ENCODE data around the gene APMAP.

Gene APMAP

GRCh38 chr20:24981282-24981681, 11.3 kb downstream of the APMAP start:
- Histone ChIP-seq H3K27ac (ENCODE audit: low read depth, low read length) (peak overlapping the region; percentile 56), H3K36me3 (ENCODE audit: control insufficient read depth in 5 of 5, insufficient read depth in 5 of 5, low read length in 5 of 5) (peaks cover 8 to 42% (median 36%) of the 10 kb centered on the region in 5 donors), H3K4me1 (ENCODE audit: control insufficient read depth in 5 of 5, insufficient read depth in 5 of 5, low read length in 5 of 5) (peaks cover 6 to 95% (median 83%) of the 10 kb centered on the region in 5 donors), H3K9me3 (ENCODE audit: control insufficient read depth in 5 of 5, low read length in 5 of 5) (no peaks in the 10 kb centered on the region), H3K4me3 (ENCODE audit: low read depth in 1 of 5, low read length in 5 of 5) (no peak overlapping the region), H3K9ac (ENCODE audit: low read length in 5 of 5) (no peak overlapping the region), H3K27me3 (ENCODE audit: control insufficient read depth in 5 of 5, insufficient read depth in 4 of 5, low read length in 5 of 5) (no peaks in the 10 kb centered on the region)

DNA sequence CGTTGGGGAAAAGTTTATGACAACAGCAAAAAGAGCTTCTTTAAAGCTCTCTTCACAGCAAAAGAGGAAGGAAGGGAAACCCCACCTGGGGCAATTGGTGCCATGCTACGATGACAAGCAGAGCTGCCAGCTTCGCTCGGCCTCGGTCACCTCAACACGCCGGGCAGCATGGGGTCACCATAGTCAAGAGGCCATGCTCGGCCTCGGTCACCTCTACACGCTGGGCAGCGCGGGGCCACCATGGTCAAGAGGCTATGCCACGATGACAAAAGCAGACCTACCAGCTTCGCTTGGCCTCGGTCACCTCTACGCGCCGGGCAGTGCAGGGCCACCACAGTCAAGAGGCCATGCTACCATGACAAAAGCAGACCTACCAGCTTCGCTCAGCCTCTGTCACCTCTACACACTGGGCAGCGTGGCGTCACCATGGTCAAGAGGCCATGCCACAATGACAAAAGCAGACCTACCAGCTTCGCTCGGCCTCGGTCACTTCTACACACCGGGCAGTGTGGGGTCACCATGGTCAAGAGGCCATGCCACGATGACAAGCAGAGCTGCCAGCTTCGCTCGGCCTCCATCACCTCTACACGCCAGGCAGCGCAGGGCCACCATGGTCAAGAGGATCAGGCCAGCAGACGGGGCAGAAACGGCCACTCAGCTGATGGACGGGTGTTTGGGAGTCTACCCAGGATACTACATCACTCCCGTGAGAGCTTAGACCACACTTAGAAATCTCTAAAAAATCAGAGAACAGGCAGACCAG, 12.1 kb downstream of the APMAP start:
- peaks cover 6 to 87% (median 75%) of the 10 kb centered on the region in 5 donors for H3K4me1 ChIP-seq (ENCODE audit: control insufficient read depth in 5 of 5, insufficient read depth in 5 of 5, low read length in 5 of 5)
- no peaks in the 10 kb centered on the region for H3K27me3 ChIP-seq (ENCODE audit: control insufficient read depth in 5 of 5, insufficient read depth in 4 of 5, low read length in 5 of 5)
- no peaks in the 10 kb centered on the region for H3K9me3 ChIP-seq (ENCODE audit: control insufficient read depth in 5 of 5, low read length in 5 of 5)
- H3K36me3 ChIP-seq (ENCODE audit: control insufficient read depth in 5 of 5, insufficient read depth in 5 of 5, low read length in 5 of 5) = peaks cover 13 to 43% (median 36%) of the 10 kb centered on the region in 5 donors
- H3K9ac ChIP-seq (ENCODE audit: low read length in 5 of 5) = no peak overlapping the region
- H3K27ac ChIP-seq (ENCODE audit: low read depth, low read length) = peak overlapping the region; percentile 56
- no peak overlapping the region for H3K4me3 ChIP-seq (ENCODE audit: low read depth in 1 of 5, low read length in 5 of 5)

GRCh38 chr20:24979036-24979960, 13.3 kb downstream of the APMAP start:
- Histone ChIP-seq H3K9ac (ENCODE audit: low read length in 5 of 5) (peak overlapping the region in 1 of 5 donors; percentile 1), H3K9me3 (ENCODE audit: control insufficient read depth in 5 of 5, low read length in 5 of 5) (no peaks in the 10 kb centered on the region), H3K27ac (ENCODE audit: low read depth, low read length) (peak overlapping the region; percentile 56), H3K4me1 (ENCODE audit: control insufficient read depth in 5 of 5, insufficient read depth in 5 of 5, low read length in 5 of 5) (peaks cover 4 to 75% (median 64%) of the 10 kb centered on the region in 5 donors), H3K27me3 (ENCODE audit: control insufficient read depth in 5 of 5, insufficient read depth in 4 of 5, low read length in 5 of 5) (no peaks in the 10 kb centered on the region), H3K36me3 (ENCODE audit: control insufficient read depth in 5 of 5, insufficient read depth in 5 of 5, low read length in 5 of 5) (peaks cover 13 to 43% (median 36%) of the 10 kb centered on the region in 5 donors), H3K4me3 (ENCODE audit: low read depth in 1 of 5, low read length in 5 of 5) (no peak overlapping the region)

- H3K27me3 ChIP-seq (ENCODE audit: control insufficient read depth in 5 of 5, insufficient read depth in 4 of 5, low read length in 5 of 5) = no peaks in the 10 kb centered on the region
- peaks cover 4 to 67% (median 57%) of the 10 kb centered on the region in 5 donors for H3K4me1 ChIP-seq (ENCODE audit: control insufficient read depth in 5 of 5, insufficient read depth in 5 of 5, low read length in 5 of 5)
- H3K9ac ChIP-seq (ENCODE audit: low read length in 5 of 5) = no peak overlapping the region
- no peak overlapping the region for H3K4me3 ChIP-seq (ENCODE audit: low read depth in 1 of 5, low read length in 5 of 5)
- no peaks in the 10 kb centered on the region for H3K9me3 ChIP-seq (ENCODE audit: control insufficient read depth in 5 of 5, low read length in 5 of 5)
- H3K36me3 ChIP-seq (ENCODE audit: control insufficient read depth in 5 of 5, insufficient read depth in 5 of 5, low read length in 5 of 5) = peaks cover 17 to 49% (median 36%) of the 10 kb centered on the region in 5 donors
- no peak overlapping the region for H3K27ac ChIP-seq (ENCODE audit: low read depth, low read length)
Observed at GRCh38 chr20:24978513-24978912, 14.0 kb downstream of the APMAP start.

DNA sequence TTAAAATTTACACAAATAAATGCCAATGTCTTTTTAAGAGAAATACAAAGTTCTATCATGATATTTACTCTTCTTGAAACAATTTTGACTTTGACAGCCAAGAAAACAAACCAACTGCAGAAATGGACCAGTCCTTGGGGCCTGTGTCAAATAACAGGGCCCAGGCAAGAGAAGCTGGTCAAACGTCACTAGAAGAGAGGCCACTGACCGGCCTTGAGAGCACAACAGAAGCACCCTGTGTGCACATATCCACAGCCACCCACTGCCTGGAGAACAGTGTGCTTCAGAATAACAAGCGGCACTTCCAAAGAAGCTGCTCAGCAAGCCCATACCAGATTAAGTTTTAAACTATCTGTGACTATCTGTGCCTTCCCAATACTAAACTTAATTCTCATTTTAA, 14.8 kb downstream of the APMAP start:
- Histone ChIP-seq H3K36me3 (ENCODE audit: control insufficient read depth in 5 of 5, insufficient read depth in 5 of 5, low read length in 5 of 5) (peaks cover 22 to 56% (median 42%) of the 10 kb centered on the region in 5 donors), H3K27ac (ENCODE audit: low read depth, low read length) (peak overlapping the region; percentile 61)

DNA sequence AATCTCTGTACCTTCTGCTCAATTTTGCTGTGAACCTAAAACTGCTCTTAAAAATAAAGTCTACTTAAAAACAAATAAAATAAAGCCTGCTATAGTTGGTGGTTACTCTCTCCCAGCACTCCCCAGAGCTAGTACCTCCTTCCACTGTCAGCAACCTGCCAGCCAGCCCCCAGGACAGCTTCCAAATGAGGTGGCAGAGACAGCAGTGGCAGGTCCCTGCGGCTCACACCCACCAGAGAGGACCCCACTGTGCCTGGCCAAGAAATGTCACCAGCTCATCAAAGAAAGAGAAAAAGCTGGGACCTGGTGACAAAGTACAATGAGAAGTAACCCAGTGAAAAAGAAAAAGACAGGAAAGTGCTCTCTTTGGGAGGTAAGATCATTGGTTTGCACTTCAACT, 15.2 kb downstream of the APMAP start:
- Histone ChIP-seq H3K27me3 (ENCODE audit: control insufficient read depth in 5 of 5, insufficient read depth in 4 of 5, low read length in 5 of 5) (no peaks in the 10 kb centered on the region), H3K4me1 (ENCODE audit: control insufficient read depth in 5 of 5, insufficient read depth in 5 of 5, low read length in 5 of 5) (peaks cover 4 to 62% (median 53%) of the 10 kb centered on the region in 5 donors), H3K9ac (ENCODE audit: low read length in 5 of 5) (no peak overlapping the region), H3K36me3 (ENCODE audit: control insufficient read depth in 5 of 5, insufficient read depth in 5 of 5, low read length in 5 of 5) (peaks cover 23 to 61% (median 46%) of the 10 kb centered on the region in 5 donors), H3K4me3 (ENCODE audit: low read depth in 1 of 5, low read length in 5 of 5) (no peak overlapping the region), H3K9me3 (ENCODE audit: control insufficient read depth in 5 of 5, low read length in 5 of 5) (no peaks in the 10 kb centered on the region), H3K27ac (ENCODE audit: low read depth, low read length) (peak overlapping the region; percentile 61)

More for the DNA sequence above, 14.8 kb downstream of the APMAP start:
- Histone ChIP-seq H3K27me3 (ENCODE audit: control insufficient read depth in 5 of 5, insufficient read depth in 4 of 5, low read length in 5 of 5) (no peaks in the 10 kb centered on the region), H3K4me3 (ENCODE audit: low read depth in 1 of 5, low read length in 5 of 5) (peak overlapping the region in 1 of 5 donors; percentile 24), H3K9ac (ENCODE audit: low read length in 5 of 5) (no peak overlapping the region), H3K9me3 (ENCODE audit: control insufficient read depth in 5 of 5, low read length in 5 of 5) (no peaks in the 10 kb centered on the region), H3K4me1 (ENCODE audit: control insufficient read depth in 5 of 5, insufficient read depth in 5 of 5, low read length in 5 of 5) (peaks cover 4 to 60% (median 56%) of the 10 kb centered on the region in 5 donors)

DNA sequence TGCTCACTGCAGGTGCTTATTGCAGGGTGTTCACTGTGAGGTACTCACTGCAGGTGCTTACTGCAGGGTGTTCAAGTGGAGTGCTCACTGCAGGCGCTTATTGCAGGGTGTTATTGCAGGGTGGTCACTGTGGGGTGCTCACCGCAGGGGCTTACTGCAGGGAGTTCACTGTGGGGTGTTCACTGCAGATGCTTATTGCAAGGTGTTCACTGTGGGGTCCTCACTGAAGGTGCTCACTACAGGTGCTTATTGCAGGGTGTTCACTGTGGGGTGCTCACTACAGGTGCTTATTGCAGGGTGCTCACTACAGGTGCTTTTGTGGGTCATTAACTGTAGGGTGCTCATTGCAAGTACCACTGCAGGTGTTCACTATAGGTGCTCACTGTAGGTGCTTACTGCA, 20.2 kb downstream of the APMAP start:
- no peak overlapping the region for H3K9ac ChIP-seq (ENCODE audit: low read length in 5 of 5)
- H3K9me3 ChIP-seq (ENCODE audit: control insufficient read depth in 5 of 5, low read length in 5 of 5) = no peaks in the 10 kb centered on the region
- peaks cover 0 to 25% (median 17%) of the 10 kb centered on the region in 5 donors for H3K4me1 ChIP-seq (ENCODE audit: control insufficient read depth in 5 of 5, insufficient read depth in 5 of 5, low read length in 5 of 5)
- H3K27ac ChIP-seq (ENCODE audit: low read depth, low read length) = no peak overlapping the region
- H3K4me3 ChIP-seq (ENCODE audit: low read depth in 1 of 5, low read length in 5 of 5) = no peak overlapping the region
- peaks cover 27 to 82% (median 66%) of the 10 kb centered on the region in 5 donors for H3K36me3 ChIP-seq (ENCODE audit: control insufficient read depth in 5 of 5, insufficient read depth in 5 of 5, low read length in 5 of 5)
- H3K27me3 ChIP-seq (ENCODE audit: control insufficient read depth in 5 of 5, insufficient read depth in 4 of 5, low read length in 5 of 5) = no peaks in the 10 kb centered on the region

GRCh38 chr20:24971376-24972101, 21.0 kb downstream of the APMAP start:
- Histone ChIP-seq H3K27ac (ENCODE audit: low read depth, low read length) (no peak overlapping the region), H3K4me1 (ENCODE audit: control insufficient read depth in 5 of 5, insufficient read depth in 5 of 5, low read length in 5 of 5) (peaks cover 0 to 21% (median 15%) of the 10 kb centered on the region in 5 donors), H3K9me3 (ENCODE audit: control insufficient read depth in 5 of 5, low read length in 5 of 5) (no peaks in the 10 kb centered on the region), H3K27me3 (ENCODE audit: control insufficient read depth in 5 of 5, insufficient read depth in 4 of 5, low read length in 5 of 5) (no peaks in the 10 kb centered on the region), H3K36me3 (ENCODE audit: control insufficient read depth in 5 of 5, insufficient read depth in 5 of 5, low read length in 5 of 5) (peaks cover 21 to 79% (median 68%) of the 10 kb centered on the region in 5 donors), H3K9ac (ENCODE audit: low read length in 5 of 5) (no peak overlapping the region), H3K4me3 (ENCODE audit: low read depth in 1 of 5, low read length in 5 of 5) (peak overlapping the region in 1 of 5 donors; percentile 1)

DNA sequence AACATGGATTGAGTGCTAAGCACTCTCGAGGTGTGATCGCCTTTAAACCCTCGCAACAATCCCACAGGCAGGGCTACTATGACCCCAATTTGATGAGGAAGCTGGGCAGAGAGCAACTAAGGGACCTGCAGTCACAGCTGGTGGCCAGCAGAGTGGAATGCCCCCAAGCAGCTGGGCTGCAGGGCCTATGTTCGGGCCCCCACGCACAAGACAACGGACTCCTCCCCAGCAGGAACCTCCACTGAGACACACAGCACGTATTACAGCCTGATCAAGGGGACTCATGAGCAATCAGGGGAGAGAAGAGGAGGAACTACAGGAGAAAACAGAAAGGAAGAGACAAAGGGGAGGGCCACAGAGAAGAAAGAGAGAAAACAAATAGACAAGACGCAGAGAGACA, 21.8 kb downstream of the APMAP start:
- H3K27ac ChIP-seq (ENCODE audit: low read depth, low read length) = no peak overlapping the region

More for the DNA sequence above, 21.8 kb downstream of the APMAP start:
- H3K4me1 ChIP-seq (ENCODE audit: control insufficient read depth in 5 of 5, insufficient read depth in 5 of 5, low read length in 5 of 5) = peaks cover 0 to 21% (median 15%) of the 10 kb centered on the region in 5 donors
- no peak overlapping the region for H3K4me3 ChIP-seq (ENCODE audit: low read depth in 1 of 5, low read length in 5 of 5)
- no peak overlapping the region for H3K9ac ChIP-seq (ENCODE audit: low read length in 5 of 5)
- H3K9me3 ChIP-seq (ENCODE audit: control insufficient read depth in 5 of 5, low read length in 5 of 5) = no peaks in the 10 kb centered on the region
- H3K27me3 ChIP-seq (ENCODE audit: control insufficient read depth in 5 of 5, insufficient read depth in 4 of 5, low read length in 5 of 5) = no peaks in the 10 kb centered on the region
- peaks cover 17 to 83% (median 76%) of the 10 kb centered on the region in 5 donors for H3K36me3 ChIP-seq (ENCODE audit: control insufficient read depth in 5 of 5, insufficient read depth in 5 of 5, low read length in 5 of 5)

Measured in subcutaneous abdominal adipose tissue (tissue), 5 donors.